ENCODE data around the gene HOXD9.

HOXD9 gene

DNA sequence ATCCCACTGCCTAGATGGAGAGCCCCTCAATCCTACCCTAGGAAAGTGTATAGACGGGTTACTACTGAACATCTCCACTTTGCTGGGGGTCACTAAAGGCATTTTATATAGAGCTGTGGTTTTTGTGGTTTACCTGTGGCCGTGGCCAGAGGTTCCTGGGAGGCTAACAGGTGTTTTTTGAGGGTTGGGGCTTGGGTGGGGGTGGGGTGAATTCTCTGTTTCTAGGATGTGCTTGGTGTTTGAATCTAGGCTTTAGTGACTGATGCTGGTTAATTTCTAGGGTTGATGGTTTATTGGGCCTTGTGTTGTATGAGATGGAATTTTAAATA lies 14.7 kb downstream of the HOXD9 start:
- Histone ChIP-seq H3K4me2 (ENCODE audit: low read length) (no peak overlapping the region), H4K91ac (ENCODE audit: low read depth, low read length) (no peak overlapping the region), H3K4ac (ENCODE audit: low read depth, low read length) (no peak overlapping the region), H2BK5ac (ENCODE audit: low read depth, low read length, poor library complexity) (no peak overlapping the region), H3K36me3 (ENCODE audit: control insufficient read depth in 1 of 2, insufficient read depth in 2 of 2, low read length in 2 of 2) (no peaks in the 10 kb centered on the region), H4K12ac (ENCODE audit: low read depth, low read length) (no peak overlapping the region), H3K23ac (ENCODE audit: low read length) (no peak overlapping the region), H3K9me3 (ENCODE audit: insufficient read depth, low read depth, low read length) (peaks cover 8% of the 10 kb centered on the region), H3K4me3 (ENCODE audit: low read depth, low read length) (no peak overlapping the region), H3K27me3 (ENCODE audit: insufficient read depth, low read length) (peaks cover 69% of the 10 kb centered on the region), H3K79me2 (ENCODE audit: control insufficient read depth, insufficient read depth, low read length, poor library complexity) (no peaks in the 10 kb centered on the region), H2AFZ (ENCODE audit: insufficient read depth, low read length, poor library complexity) (no peak overlapping the region), H2BK120ac (ENCODE audit: insufficient read depth, low read length, poor library complexity) (no peak overlapping the region), H3K14ac (ENCODE audit: low read length) (no peak overlapping the region), H3K9ac (ENCODE audit: low read length) (no peak overlapping the region), H2AK5ac (ENCODE audit: low read length) (no peak overlapping the region), H4K8ac (ENCODE audit: low read depth, low read length) (no peak overlapping the region), H3K18ac (ENCODE audit: low read length) (no peak overlapping the region), H3K4me1 (ENCODE audit: control insufficient read depth in 1 of 2, insufficient read depth in 2 of 2, low read length in 2 of 2) (peaks cover 5 to 6% of the 10 kb centered on the region in 2 experiments), H2BK12ac (ENCODE audit: low read length) (no peak overlapping the region), H3K79me1 (ENCODE audit: low read length) (peaks cover 2% of the 10 kb centered on the region), H3K27ac (ENCODE audit: low read depth, low read length) (no peak overlapping the region)
- DNase-seq, result no peak
- WGBS (ENCODE audit: extremely low coverage, insufficient coverage, insufficient read length), result no CpG with 5 or more reads among the region's 2 CpGs

DNA sequence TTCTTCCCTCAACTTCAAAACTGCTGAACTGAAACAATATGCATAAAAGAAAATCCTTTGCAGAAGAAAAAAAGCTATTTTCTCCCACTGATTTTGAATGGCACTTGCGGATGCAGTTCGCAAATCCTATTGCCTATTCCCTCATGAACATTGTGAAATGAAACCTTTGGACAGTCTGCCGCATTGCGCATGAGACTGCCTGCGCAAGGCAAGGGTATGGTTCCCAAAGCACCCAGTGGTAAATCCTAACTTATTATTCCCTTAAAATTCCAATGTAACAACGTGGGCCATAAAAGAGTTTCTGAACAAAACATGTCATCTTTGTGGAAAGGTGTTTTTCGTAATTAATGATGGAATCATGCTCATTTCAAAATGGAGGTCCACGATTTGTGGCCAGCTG lies 15.4 kb downstream of the HOXD9 start:
- H4K8ac ChIP-seq (ENCODE audit: low read depth, low read length), result no peak overlapping the region
- no peak overlapping the region for H4K12ac ChIP-seq (ENCODE audit: low read depth, low read length)
- H3K4me2 ChIP-seq (ENCODE audit: low read length), result no peak overlapping the region
- H3K4ac ChIP-seq (ENCODE audit: low read depth, low read length), result no peak overlapping the region
- H3K23ac ChIP-seq (ENCODE audit: low read length), result no peak overlapping the region
- no peaks in the 10 kb centered on the region for H3K79me2 ChIP-seq (ENCODE audit: control insufficient read depth, insufficient read depth, low read length, poor library complexity)
- no peak overlapping the region for H3K4me3 ChIP-seq (ENCODE audit: low read depth, low read length)
- no peak overlapping the region for H2AK5ac ChIP-seq (ENCODE audit: low read length)
- H3K9ac ChIP-seq (ENCODE audit: low read length), result no peak overlapping the region
- H2AFZ ChIP-seq (ENCODE audit: insufficient read depth, low read length, poor library complexity), result no peak overlapping the region
- no CpG with 5 or more reads among the region's 8 CpGs for WGBS (ENCODE audit: extremely low coverage, insufficient coverage, insufficient read length)
- H3K14ac ChIP-seq (ENCODE audit: low read length), result no peak overlapping the region
- H3K18ac ChIP-seq (ENCODE audit: low read length), result no peak overlapping the region
- H2BK120ac ChIP-seq (ENCODE audit: insufficient read depth, low read length, poor library complexity), result no peak overlapping the region
- H2BK12ac ChIP-seq (ENCODE audit: low read length), result no peak overlapping the region
- H3K27ac ChIP-seq (ENCODE audit: low read depth, low read length), result no peak overlapping the region
- peaks cover 64% of the 10 kb centered on the region for H3K27me3 ChIP-seq (ENCODE audit: insufficient read depth, low read length)
- no peak overlapping the region for H4K91ac ChIP-seq (ENCODE audit: low read depth, low read length)
- H3K9me3 ChIP-seq (ENCODE audit: insufficient read depth, low read depth, low read length), result peaks cover 8% of the 10 kb centered on the region
- H2BK5ac ChIP-seq (ENCODE audit: low read depth, low read length, poor library complexity), result no peak overlapping the region
- no peak for DNase-seq
- peaks cover 5 to 6% of the 10 kb centered on the region in 2 experiments for H3K4me1 ChIP-seq (ENCODE audit: control insufficient read depth in 1 of 2, insufficient read depth in 2 of 2, low read length in 2 of 2)
- H3K36me3 ChIP-seq (ENCODE audit: control insufficient read depth in 1 of 2, insufficient read depth in 2 of 2, low read length in 2 of 2), result no peaks in the 10 kb centered on the region
- peaks cover 2% of the 10 kb centered on the region for H3K79me1 ChIP-seq (ENCODE audit: low read length)

DNA sequence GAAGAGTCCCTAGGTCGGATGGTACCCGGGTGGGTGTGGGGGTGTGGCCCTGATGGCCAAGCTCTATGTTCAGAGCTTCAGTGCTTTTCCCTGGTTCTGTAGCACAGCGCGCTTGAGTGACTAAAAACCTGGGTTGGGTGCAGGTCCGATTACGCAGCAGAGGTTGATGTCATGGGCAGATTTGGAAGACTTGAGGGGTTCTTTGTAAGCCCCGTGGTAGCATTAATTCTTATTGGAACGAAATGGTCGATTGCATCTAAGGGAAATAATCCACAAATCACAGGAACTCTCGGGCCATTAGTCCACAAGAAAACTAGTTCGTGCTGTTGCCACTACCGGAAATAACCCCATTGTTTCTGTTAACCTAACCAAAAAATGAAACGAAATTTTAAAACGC lies 16.0 kb downstream of the HOXD9 start:
- Histone ChIP-seq H3K4me3 (ENCODE audit: low read depth, low read length) (no peak overlapping the region), H2BK120ac (ENCODE audit: insufficient read depth, low read length, poor library complexity) (no peak overlapping the region), H3K79me1 (ENCODE audit: low read length) (peaks cover 2% of the 10 kb centered on the region), H3K4me2 (ENCODE audit: low read length) (no peak overlapping the region), H3K18ac (ENCODE audit: low read length) (no peak overlapping the region), H3K27ac (ENCODE audit: low read depth, low read length) (no peak overlapping the region), H2AK5ac (ENCODE audit: low read length) (no peak overlapping the region), H3K14ac (ENCODE audit: low read length) (no peak overlapping the region), H3K4me1 (ENCODE audit: control insufficient read depth in 1 of 2, insufficient read depth in 2 of 2, low read length in 2 of 2) (peaks cover 5 to 6% of the 10 kb centered on the region in 2 experiments), H3K4ac (ENCODE audit: low read depth, low read length) (no peak overlapping the region), H2AFZ (ENCODE audit: insufficient read depth, low read length, poor library complexity) (no peak overlapping the region), H3K9me3 (ENCODE audit: insufficient read depth, low read depth, low read length) (peaks cover 8% of the 10 kb centered on the region), H2BK5ac (ENCODE audit: low read depth, low read length, poor library complexity) (no peak overlapping the region), H4K8ac (ENCODE audit: low read depth, low read length) (no peak overlapping the region), H3K79me2 (ENCODE audit: control insufficient read depth, insufficient read depth, low read length, poor library complexity) (no peaks in the 10 kb centered on the region), H2BK12ac (ENCODE audit: low read length) (no peak overlapping the region), H3K23ac (ENCODE audit: low read length) (no peak overlapping the region), H4K91ac (ENCODE audit: low read depth, low read length) (no peak overlapping the region), H3K27me3 (ENCODE audit: insufficient read depth, low read length) (peaks cover 62% of the 10 kb centered on the region), H3K9ac (ENCODE audit: low read length) (no peak overlapping the region), H4K12ac (ENCODE audit: low read depth, low read length) (no peak overlapping the region), H3K36me3 (ENCODE audit: control insufficient read depth in 1 of 2, insufficient read depth in 2 of 2, low read length in 2 of 2) (no peaks in the 10 kb centered on the region)
- no CpG with 5 or more reads among the region's 14 CpGs for WGBS (ENCODE audit: extremely low coverage, insufficient coverage, insufficient read length)
- no peak for DNase-seq

DNA sequence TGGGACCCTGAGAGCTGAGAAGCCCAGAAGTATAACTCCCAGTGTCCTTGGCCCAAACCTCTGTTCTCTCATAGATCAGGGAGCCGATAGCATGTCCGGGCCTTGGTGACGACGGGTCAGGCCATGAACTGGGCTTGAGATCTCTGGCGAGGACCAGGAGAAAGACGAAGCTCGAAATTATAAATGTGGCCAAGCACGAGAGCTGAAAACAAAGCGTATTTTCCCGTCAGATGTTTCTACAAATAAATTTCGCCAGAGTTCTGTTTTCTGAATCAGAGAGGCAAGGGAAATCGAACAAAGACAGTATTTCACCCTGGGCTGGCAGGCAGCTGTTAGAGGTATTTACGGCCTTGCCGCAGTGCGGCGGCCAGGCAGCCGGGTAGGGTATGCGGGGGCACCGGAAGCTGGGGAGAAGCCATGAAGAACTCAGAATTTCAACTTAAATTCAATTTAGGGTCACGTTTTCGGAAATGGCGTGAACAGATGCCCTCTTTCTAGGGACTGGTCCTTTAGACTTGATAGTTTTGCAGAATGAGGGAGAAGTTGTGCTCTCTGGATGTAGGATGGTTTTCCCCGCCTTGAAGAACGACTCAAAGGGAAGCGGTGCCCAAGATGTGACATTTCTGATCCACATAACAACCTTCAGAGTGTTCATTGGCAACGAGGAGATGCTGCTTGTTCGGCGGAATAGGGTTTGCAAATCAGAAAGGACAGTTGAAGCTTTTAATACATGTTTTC lies 16.6 kb downstream of the HOXD9 start:
- Histone ChIP-seq H3K27me3 (ENCODE audit: insufficient read depth, low read length) (peaks cover 59% of the 10 kb centered on the region), H3K23ac (ENCODE audit: low read length) (no peak overlapping the region), H3K4me2 (ENCODE audit: low read length) (no peak overlapping the region), H4K8ac (ENCODE audit: low read depth, low read length) (no peak overlapping the region), H3K79me1 (ENCODE audit: low read length) (peaks cover 2% of the 10 kb centered on the region), H3K4ac (ENCODE audit: low read depth, low read length) (no peak overlapping the region), H3K36me3 (ENCODE audit: control insufficient read depth in 1 of 2, insufficient read depth in 2 of 2, low read length in 2 of 2) (no peaks in the 10 kb centered on the region), H2AFZ (ENCODE audit: insufficient read depth, low read length, poor library complexity) (no peak overlapping the region), H3K9me3 (ENCODE audit: insufficient read depth, low read depth, low read length) (peaks cover 8% of the 10 kb centered on the region), H3K18ac (ENCODE audit: low read length) (no peak overlapping the region), H4K91ac (ENCODE audit: low read depth, low read length) (no peak overlapping the region), H2BK12ac (ENCODE audit: low read length) (no peak overlapping the region), H3K27ac (ENCODE audit: low read depth, low read length) (no peak overlapping the region), H3K14ac (ENCODE audit: low read length) (no peak overlapping the region), H3K4me3 (ENCODE audit: low read depth, low read length) (no peak overlapping the region), H2BK120ac (ENCODE audit: insufficient read depth, low read length, poor library complexity) (no peak overlapping the region), H3K9ac (ENCODE audit: low read length) (no peak overlapping the region), H3K79me2 (ENCODE audit: control insufficient read depth, insufficient read depth, low read length, poor library complexity) (no peaks in the 10 kb centered on the region), H2BK5ac (ENCODE audit: low read depth, low read length, poor library complexity) (no peak overlapping the region), H3K4me1 (ENCODE audit: control insufficient read depth in 1 of 2, insufficient read depth in 2 of 2, low read length in 2 of 2) (peaks cover 5 to 6% of the 10 kb centered on the region in 2 experiments), H2AK5ac (ENCODE audit: low read length) (no peak overlapping the region), H4K12ac (ENCODE audit: low read depth, low read length) (no peak overlapping the region)
- no peak for DNase-seq
- no CpG with 5 or more reads among the region's 28 CpGs for WGBS (ENCODE audit: extremely low coverage, insufficient coverage, insufficient read length)

Measured in trophoblast cell (in vitro differentiated cells and primary cell).